Activated T-cell treated with anti-CD3 and anti-CD28 coated beads for 4 hours (primary cell): Measurements from ENCODE around the gene CMC2.

ENCODE experiments used
- DNase-seq: peaks from one replicate; pipeline ENCODE4 v3.0.0-alpha.2; 2020

CMC2 gene

DNA sequence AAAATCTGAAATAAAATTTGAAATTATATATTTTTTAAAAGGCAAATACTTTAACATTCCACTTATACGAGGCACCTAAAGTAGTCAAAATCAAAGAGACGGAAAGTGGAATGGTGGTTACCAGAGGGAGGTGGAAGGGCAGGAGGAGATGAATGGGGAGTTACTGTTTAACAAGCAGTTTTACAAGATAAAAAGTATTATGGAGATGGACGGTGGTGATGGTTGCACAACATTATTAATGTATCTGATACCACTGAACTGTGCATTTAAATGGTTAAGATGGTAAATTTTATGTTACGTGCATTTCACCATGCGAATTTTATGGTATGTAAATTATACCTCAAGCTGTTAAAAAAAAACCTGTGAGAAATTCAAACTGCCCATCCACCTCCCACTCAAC is 5.4 kb downstream of the CMC2 start:
- no peak for DNase-seq

- no peak for DNase-seq
These were observed 5.8 kb downstream of the CMC2 start for GRCh38 chr16:81000873-81001272.

DNA sequence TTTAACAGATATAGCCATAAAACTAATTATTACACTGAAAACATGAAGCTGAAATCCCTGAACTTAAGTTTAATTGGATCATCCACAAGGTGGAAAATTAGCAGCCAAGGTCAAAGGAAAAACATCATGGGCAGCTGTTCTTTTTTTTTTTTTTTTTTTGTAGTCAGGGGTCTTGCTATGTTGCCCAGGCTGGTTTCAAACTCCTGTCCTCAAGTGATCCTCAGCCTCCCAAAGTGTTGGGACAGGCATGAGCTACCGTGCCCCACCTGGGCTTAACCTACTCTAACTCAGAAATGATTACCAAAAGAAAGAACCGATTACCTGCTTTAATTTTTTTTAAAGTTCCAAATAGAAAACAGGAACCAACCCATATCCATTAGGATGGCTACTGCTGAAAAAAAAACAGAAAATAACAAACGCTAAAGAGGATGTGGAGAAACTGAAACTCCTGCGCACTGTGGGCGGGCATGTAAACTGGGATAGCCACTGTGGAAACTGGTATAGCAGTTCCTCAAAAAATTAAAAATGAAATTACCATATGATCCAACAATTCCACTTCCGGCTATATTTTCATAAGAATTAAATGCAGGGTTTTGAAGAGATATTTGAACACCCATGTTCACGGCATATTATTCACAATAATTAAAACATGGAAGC is 8.6 kb downstream of the CMC2 start:
- no peak for DNase-seq

DNA sequence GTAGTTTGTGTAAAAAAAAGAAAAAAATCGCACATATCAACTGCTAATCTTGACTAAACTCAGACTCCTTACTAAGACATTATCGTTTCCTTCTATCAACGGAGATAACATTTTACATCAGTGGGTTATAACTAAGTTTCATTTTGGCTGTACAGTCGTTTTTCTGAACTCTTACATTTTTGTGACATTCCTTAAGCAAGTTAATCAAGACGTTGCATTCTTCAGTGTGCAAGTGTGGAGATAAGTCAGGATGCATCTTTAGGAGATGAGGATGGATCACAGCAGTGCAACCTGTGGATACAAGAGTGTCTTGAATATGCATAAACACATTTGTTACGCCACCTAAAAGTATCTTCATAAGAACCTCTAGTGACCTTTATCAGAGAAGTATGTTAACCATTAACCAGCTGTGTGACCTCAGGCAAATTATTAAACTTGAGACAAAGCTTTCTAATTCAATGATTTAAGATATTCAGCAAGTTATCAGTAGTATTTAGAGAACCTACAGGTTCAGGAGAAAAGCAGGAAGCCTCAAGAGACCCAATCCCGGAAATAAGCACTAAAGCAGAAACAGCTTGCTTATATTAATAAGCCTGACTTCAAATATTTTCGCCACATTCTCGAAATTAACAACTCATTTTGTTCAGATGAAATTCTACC is 9.4 kb downstream of the CMC2 start:
- no peak for DNase-seq

DNA sequence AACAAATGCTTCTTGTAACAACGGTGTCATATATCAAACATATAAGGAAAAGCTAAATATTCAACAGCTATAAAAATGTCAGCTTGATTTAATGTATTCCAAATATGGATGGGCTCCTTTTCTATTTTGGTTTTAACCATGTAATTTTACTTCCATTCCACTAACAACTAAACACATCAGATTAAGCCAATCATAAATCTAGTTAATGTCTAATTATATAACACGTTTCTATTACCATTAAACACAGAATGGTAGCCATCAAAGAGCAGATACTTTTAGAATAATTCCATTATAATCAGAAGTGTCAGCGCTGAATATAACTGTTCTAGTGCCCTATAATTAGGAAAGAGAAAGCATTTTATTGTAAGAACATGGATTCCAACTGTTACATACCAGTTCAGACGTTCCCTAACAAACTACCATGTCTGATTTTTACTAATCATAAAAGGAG is 10.0 kb downstream of the CMC2 start:
- no peak for DNase-seq

GRCh38 chr16:80994451-80994850 is 12.2 kb downstream of the CMC2 start:
- DNase-seq = no peak

DNA sequence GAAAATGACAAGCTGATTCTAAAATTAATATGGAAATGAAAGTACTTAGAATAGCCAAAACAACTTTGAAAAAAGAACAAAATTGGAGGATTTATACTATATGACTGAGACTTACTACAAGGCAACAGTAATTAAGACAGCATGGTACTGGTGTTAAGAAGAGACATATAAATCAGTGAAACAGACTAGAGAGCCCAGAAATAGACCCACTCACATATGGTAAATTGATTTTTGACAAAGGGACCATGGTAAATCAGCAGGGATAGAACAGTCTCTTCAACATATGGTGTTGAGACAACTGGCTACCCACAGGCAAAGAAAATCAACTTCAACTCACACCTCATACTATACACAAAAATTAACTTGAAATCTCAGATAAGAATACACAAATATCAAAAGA is 12.9 kb downstream of the CMC2 start:
- DNase-seq = no peak

GRCh38 chr16:80993307-80993706 is 13.4 kb downstream of the CMC2 start:
- no peak for DNase-seq

GRCh38 chr16:80992676-80993293 is 13.9 kb downstream of the CMC2 start:
- no peak for DNase-seq

DNA sequence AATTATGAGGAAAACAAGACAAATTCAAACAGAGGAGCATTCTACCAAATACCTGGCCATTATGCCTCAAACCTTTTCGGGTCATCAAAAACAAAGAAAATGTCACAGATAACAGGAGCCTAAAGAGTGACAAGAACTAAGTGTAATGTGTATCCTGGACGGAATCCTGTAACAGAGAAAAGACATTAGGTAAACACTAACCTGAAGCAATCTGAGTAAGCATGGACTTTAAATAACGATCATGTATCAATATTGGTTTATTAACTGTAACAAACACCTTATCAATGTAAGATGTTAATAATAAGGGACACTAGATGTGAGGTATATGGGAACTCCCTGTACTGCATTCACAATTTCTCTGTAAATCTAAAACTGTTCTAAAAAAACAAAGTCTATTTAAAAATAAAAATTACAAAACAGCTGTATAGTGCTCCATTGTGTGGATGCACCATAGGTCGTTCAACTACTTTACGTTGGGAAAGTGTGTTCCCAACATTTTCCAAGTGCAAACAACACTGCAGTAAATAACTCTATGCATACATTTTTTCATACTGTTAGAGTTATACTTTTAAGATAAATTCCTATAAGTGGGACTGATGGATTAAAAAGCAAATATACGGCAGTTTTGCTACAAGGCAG is 14.8 kb downstream of the CMC2 start:
- DNase-seq = no peak

DNA sequence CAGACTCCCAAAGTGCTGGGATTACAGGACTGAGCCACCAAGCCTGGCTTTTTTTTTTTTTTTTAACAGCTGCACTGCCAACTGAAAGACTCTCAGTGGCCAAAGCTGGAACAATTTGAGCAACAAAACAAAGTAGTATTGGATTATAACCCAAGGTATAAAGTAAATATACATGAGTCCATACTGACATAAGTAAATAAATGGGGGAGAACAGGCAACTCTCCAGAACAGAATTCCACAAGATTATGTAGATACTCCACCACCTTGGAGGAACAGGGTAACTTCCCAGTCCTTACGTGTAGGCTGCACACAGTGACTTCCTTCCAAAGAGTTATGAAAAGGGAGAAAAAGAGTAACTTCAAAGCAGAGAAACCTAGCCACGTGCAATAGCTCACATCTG is 15.7 kb downstream of the CMC2 start:
- no peak for DNase-seq

- no peak for DNase-seq
These were observed 16.1 kb downstream of the CMC2 start for GRCh38 chr16:80990577-80990976.

GRCh38 chr16:80989801-80990200 is 16.9 kb downstream of the CMC2 start:
- no peak for DNase-seq

- no peak for DNase-seq
These were observed 17.9 kb downstream of the CMC2 start for GRCh38 chr16:80988756-80989155.

- no peak for DNase-seq
These were observed 20.1 kb downstream of the CMC2 start for GRCh38 chr16:80986557-80986956.

GRCh38 chr16:80985611-80986010 is 21.1 kb downstream of the CMC2 start:
- DNase-seq = no peak

DNA sequence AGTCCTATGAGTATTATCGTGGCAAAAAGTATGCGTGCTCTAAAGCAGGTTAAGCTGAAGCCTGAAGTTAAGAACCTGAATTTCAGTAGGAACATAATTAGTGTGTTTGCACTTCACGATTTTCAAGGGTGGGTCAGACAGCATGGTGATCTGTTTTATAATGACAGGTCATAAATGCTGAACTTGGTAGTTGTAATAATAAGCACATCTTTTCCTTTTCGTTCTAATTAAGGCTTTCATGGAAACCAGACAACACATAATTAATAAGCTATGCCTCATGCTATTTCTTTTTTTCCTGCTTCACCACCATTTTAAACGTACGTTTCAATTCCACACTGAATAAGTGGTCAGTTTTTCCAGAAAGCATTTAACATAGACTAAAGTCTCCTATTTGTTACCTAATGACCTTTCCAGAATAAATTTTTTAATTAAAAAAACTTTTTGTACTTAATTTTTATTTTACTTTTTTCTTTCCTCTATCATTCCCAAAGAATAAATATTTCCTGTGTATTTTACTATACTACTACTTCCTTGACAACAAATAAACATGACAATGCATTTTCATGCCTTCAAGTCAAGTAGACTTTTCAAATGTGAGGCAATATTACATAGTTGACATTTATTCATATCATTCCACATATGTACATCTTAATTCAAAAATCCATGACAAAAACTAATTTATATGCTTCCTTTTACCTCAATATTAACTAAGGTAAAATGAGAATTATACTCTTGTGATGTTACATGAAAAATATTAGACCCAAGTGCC is 22.4 kb downstream of the CMC2 start:
- DNase-seq = no peak

DNA sequence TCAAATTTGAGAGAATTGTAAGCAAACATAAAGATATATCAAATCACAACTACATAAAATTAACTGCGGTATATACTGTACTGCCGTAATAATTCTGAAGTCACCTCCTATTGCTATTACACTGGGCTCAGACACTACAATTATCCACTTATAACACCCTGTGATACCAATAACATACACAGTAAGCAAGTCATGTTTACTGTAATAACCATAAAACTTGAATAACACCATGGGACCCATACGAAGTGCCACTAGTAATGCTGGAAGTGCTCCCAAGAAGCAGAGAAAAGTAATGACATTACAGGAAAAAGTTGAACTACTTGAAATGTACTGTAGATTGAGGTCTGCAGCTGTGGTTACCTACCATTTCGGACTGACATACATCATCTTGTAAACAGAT is 24.0 kb downstream of the CMC2 start:
- no peak for DNase-seq

DNA sequence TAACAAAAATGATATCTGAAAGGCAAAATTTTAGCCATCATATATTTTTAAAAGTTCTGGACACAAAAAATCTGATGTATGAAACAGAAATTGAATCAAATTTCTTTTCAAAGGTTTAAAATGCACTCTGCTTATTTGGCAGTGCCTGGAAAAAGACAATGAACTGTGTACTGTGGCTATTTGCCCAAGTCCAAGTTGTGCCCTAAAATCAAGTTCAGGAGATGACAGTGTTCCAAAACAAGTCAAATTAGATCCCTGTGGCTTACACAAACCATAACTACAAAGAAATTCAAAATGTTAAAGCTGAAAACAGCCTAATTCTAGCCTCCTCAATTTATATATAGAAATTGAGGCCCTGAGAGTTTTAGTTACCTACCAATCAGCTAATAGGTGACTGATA is 25.6 kb downstream of the CMC2 start:
- no peak for DNase-seq

DNA sequence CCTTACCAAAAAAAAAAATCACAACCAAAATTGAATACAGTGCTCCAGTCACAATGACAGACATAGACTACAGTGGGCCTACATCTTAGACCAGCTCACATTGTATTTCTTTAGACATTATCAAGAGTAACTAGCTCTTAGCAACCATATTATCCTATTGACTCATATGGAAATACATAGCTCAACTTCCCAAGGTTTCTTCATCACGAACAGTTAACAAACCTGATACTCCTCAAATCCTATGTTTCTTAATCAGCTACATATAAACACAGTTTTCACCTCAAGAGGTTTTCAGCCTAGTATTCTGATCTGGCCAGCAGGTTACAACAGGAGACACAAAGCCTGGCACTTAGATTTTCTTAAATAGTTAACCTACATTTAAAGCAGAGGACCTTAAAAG is 29.7 kb downstream of the CMC2 start:
- DNase-seq = no peak

DNA sequence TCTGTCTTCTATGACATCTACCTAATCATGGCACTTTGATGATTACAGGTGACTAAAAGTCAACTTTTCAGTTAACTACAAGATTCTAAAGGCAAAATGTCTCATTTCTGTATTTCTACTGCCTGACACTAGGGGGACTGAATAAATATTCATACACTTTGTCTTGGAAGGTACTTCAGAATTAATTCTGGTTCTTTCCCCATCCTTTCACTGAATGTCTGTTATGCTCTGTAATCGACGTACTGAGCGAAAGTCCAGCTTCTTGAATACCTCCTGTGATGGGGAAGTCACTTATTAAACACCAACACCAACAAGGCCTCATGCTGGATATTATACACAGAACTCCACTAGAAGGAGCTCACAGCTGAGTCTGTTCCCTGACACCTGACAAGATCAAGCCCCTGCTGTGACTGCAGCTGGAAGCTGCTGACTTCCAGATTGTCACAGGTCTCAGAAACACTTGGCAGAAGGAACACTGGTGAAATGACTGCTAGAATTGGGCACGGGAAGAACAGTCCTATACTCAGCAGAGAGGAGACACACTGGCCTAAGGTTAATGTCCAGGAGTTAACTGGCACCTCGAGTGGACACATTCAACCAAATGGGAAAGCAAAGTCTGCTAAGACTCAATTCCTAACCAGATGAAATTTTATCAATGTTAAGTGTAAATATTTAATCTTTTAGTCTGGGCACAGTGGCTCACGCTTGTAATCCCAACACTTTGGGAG is 31.9 kb downstream of the CMC2 start:
- no peak for DNase-seq

- DNase-seq = no peak
These were observed 32.7 kb downstream of the CMC2 start for GRCh38 chr16:80973991-80974390.

DNA sequence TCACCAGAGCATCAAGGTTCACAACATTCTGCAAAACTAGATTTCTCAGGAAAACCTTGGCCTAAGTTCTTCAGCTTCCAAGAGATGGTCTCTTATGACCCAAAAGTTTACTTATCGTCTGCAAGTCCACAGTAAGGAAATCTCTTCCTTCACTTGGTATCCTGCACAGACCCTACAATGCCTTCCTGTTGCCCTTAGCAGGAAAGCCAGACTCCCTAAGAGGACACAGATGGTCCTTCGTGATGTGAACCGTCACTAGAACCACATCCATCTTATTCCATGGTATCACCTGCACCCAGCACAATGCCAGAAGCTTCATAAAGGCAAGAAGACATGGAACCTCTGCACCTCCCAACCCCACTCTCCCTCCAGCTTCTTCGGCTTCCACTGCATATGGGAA is 34.1 kb downstream of the CMC2 start:
- no peak for DNase-seq
